HEK293 (cell line): Measurements from ENCODE around the gene ANKRD65.

Source experiments
- AEBP2 ChIP-seq: fragments of 450-650 bp; formaldehyde crosslinking; IDR thresholded peaks from 2 replicates; pipeline ENCODE4 v1.5.1; 2016; ENCODE audit warnings: missing biosample characterization, missing genetic modification characterization, borderline replicate concordance
- EGR2 ChIP-seq: fragments of 450-650 bp; formaldehyde crosslinking; IDR thresholded peaks from 2 replicates; pipeline ENCODE4 v1.5.1; 2016; ENCODE audit warnings: low read depth, missing biosample characterization, missing genetic modification characterization
- GFI1B ChIP-seq: fragments of 450-650 bp; formaldehyde crosslinking; IDR thresholded peaks from 2 replicates; pipeline ENCODE4 v1.5.1; 2016; ENCODE audit warnings: missing biosample characterization, missing genetic modification characterization
- GLI4 ChIP-seq: fragments of 450-650 bp; formaldehyde crosslinking; IDR thresholded peaks from 2 replicates; pipeline ENCODE4 v1.5.1; 2016; ENCODE audit warnings: missing biosample characterization, missing genetic modification characterization
- KLF10 ChIP-seq: fragments of 450-650 bp; IDR thresholded peaks from 2 replicates; pipeline ENCODE4 v1.5.1; 2018; ENCODE audit warnings: missing biosample characterization, mild to moderate bottlenecking, missing genetic modification characterization
- KLF9 ChIP-seq: fragments of 450-650 bp; formaldehyde crosslinking; IDR thresholded peaks from 2 replicates; pipeline ENCODE4 v1.5.1; 2016; ENCODE audit warnings: missing biosample characterization, missing genetic modification characterization, low read depth
- OVOL3 ChIP-seq: fragments of 450-650 bp; formaldehyde crosslinking; IDR thresholded peaks from 2 replicates; pipeline ENCODE4 v1.5.1; 2016; ENCODE audit warnings: missing biosample characterization, missing genetic modification characterization
- SCRT2 ChIP-seq: fragments of 450-650 bp; formaldehyde crosslinking; IDR thresholded peaks from 2 replicates; pipeline ENCODE4 v1.5.1; 2016; ENCODE audit warnings: missing biosample characterization, missing genetic modification characterization
- SP2 ChIP-seq: fragments of 450-650 bp; formaldehyde crosslinking; IDR thresholded peaks from 2 replicates; pipeline ENCODE4 v1.5.1; 2016; ENCODE audit warnings: missing biosample characterization, missing genetic modification characterization
- TCF7L2 ChIP-seq: IDR thresholded peaks from 2 replicates; pipeline ENCODE4 v1.6.1; 2011; ENCODE audit warnings: low read depth, mild to moderate bottlenecking, inconsistent platforms, low read length, moderate library complexity, borderline replicate concordance
- WT1 ChIP-seq: fragments of 450-650 bp; formaldehyde crosslinking; IDR thresholded peaks from 2 replicates; pipeline ENCODE4 v1.5.1; 2016; ENCODE audit warnings: missing biosample characterization, missing genetic modification characterization
- ZBTB44 ChIP-seq: fragments of 450-650 bp; IDR thresholded peaks from 2 replicates; pipeline ENCODE4 v1.5.1; 2018; ENCODE audit warnings: missing biosample characterization, mild to moderate bottlenecking, missing genetic modification characterization
- ZBTB6 ChIP-seq: fragments of 450-650 bp; formaldehyde crosslinking; IDR thresholded peaks from 2 replicates; pipeline ENCODE4 v1.5.1; 2017; ENCODE audit warnings: missing biosample characterization, missing genetic modification characterization
- ZNF112 ChIP-seq: fragments of 450-650 bp; formaldehyde crosslinking; IDR thresholded peaks from 2 replicates; pipeline ENCODE4 v1.5.0; 2017; ENCODE audit warnings: missing biosample characterization, missing genetic modification characterization
- ZNF146 ChIP-seq: fragments of 450-650 bp; formaldehyde crosslinking; IDR thresholded peaks from 2 replicates; pipeline ENCODE4 v1.5.1; 2016; ENCODE audit warnings: missing biosample characterization, missing genetic modification characterization
- ZNF16 ChIP-seq: fragments of 450-650 bp; formaldehyde crosslinking; IDR thresholded peaks from 2 replicates; pipeline ENCODE4 v1.5.1; 2016; ENCODE audit warnings: low read depth, missing biosample characterization, missing genetic modification characterization
- ZNF19 ChIP-seq: fragments of 450-650 bp; formaldehyde crosslinking; IDR thresholded peaks from 2 replicates; pipeline ENCODE4; 2016; ENCODE audit warnings: missing biosample characterization, missing genetic modification characterization, low read depth
- ZNF239 ChIP-seq: fragments of 450-650 bp; formaldehyde crosslinking; IDR thresholded peaks from 2 replicates; pipeline ENCODE4 v1.5.1; 2016; ENCODE audit warnings: missing biosample characterization, missing genetic modification characterization
- ZNF24 ChIP-seq: fragments of 450-650 bp; formaldehyde crosslinking; IDR thresholded peaks from 2 replicates; pipeline ENCODE4 v1.5.1; 2016; ENCODE audit warnings: missing biosample characterization, missing genetic modification characterization
- ZNF248 ChIP-seq: fragments of 450-650 bp; formaldehyde crosslinking; IDR thresholded peaks from 2 replicates; pipeline ENCODE4 v1.5.1; 2017; ENCODE audit warnings: missing biosample characterization, missing genetic modification characterization
- ZNF324 ChIP-seq: fragments of 450-650 bp; formaldehyde crosslinking; IDR thresholded peaks from 2 replicates; pipeline ENCODE4 v1.5.1; 2016; ENCODE audit warnings: missing biosample characterization, missing genetic modification characterization
- ZNF335 ChIP-seq: fragments of 450-650 bp; formaldehyde crosslinking; conservative IDR thresholded peaks from 2 replicates; pipeline ENCODE4 v1.5.1; 2016; ENCODE audit warnings: missing biosample characterization, missing genetic modification characterization
- ZNF341 ChIP-seq: fragments of 450-650 bp; formaldehyde crosslinking; IDR thresholded peaks from 2 replicates; pipeline ENCODE4; 2016; ENCODE audit warnings: low read depth, missing biosample characterization, missing genetic modification characterization
- ZNF404 ChIP-seq: fragments of 450-650 bp; formaldehyde crosslinking; IDR thresholded peaks from 2 replicates; pipeline ENCODE4 v1.5.1; 2017; ENCODE audit warnings: missing biosample characterization, missing genetic modification characterization
- ZNF433 ChIP-seq: fragments of 450-650 bp; formaldehyde crosslinking; IDR thresholded peaks from 2 replicates; pipeline ENCODE4 v1.5.1; 2016; ENCODE audit warnings: missing biosample characterization, missing genetic modification characterization, low read depth
- ZNF501 ChIP-seq: fragments of 450-650 bp; formaldehyde crosslinking; IDR thresholded peaks from 2 replicates; pipeline ENCODE4 v1.5.1; 2016; ENCODE audit warnings: missing biosample characterization, missing genetic modification characterization
- ZNF580 ChIP-seq: fragments of 450-650 bp; formaldehyde crosslinking; IDR thresholded peaks from 2 replicates; pipeline ENCODE4 v1.5.1; 2016; ENCODE audit warnings: missing biosample characterization, missing genetic modification characterization
- ZNF585B ChIP-seq: fragments of 450-650 bp; formaldehyde crosslinking; IDR thresholded peaks from 2 replicates; pipeline ENCODE4 v1.5.1; 2016; ENCODE audit warnings: missing biosample characterization, missing genetic modification characterization
- ZNF610 ChIP-seq: fragments of 450-650 bp; formaldehyde crosslinking; IDR thresholded peaks from 2 replicates; pipeline ENCODE4 v1.5.1; 2016; ENCODE audit warnings: missing biosample characterization, missing genetic modification characterization, borderline replicate concordance
- ZNF639 ChIP-seq: fragments of 450-650 bp; formaldehyde crosslinking; IDR thresholded peaks from 2 replicates; pipeline ENCODE4 v1.5.1; 2016; ENCODE audit warnings: missing biosample characterization, missing genetic modification characterization
- ZNF76 ChIP-seq: fragments of 450-650 bp; formaldehyde crosslinking; IDR thresholded peaks from 2 replicates; pipeline ENCODE4; 2016; ENCODE audit warnings: low read depth, missing biosample characterization, missing genetic modification characterization, borderline replicate concordance
- ZNF837 ChIP-seq: fragments of 450-650 bp; formaldehyde crosslinking; IDR thresholded peaks from 2 replicates; pipeline ENCODE4 v1.5.1; 2016; ENCODE audit warnings: missing biosample characterization, missing genetic modification characterization
- ZSCAN18 ChIP-seq: fragments of 450-650 bp; formaldehyde crosslinking; IDR thresholded peaks from 2 replicates; pipeline ENCODE4 v1.5.1; 2016; ENCODE audit warnings: missing biosample characterization, missing genetic modification characterization
- ZXDB ChIP-seq: fragments of 450-650 bp; formaldehyde crosslinking; IDR thresholded peaks from 2 replicates; pipeline ENCODE4 v1.5.1; 2016; ENCODE audit warnings: missing biosample characterization, missing genetic modification characterization

ANKRD65 gene

GRCh38 chr1:1374929-1375662 lies 46.0 kb downstream of the ANKRD65 start, which contains the start of gene AURKAIP1 (continued):
- no peak for TF ChIP-seq AEBP2 (tag by site-specific recombination)
- TF ChIP-seq ZNF501: peak; percentile 100
- peak; percentile 86 for TF ChIP-seq ZBTB6 (tag by site-specific recombination)
- 0 out of 2 replicates have a peak, but pooled peaks have one; percentile 32 for TF ChIP-seq ZNF404 (tag by site-specific recombination)
- TF ChIP-seq ZNF76: peak; percentile 98
- TF ChIP-seq ZNF341 (tag by site-specific recombination): peak; percentile 47; the same call in 1 of the 2 replicates
- peak; percentile 96 for TF ChIP-seq SP2 (tag by site-specific recombination)
- TF ChIP-seq GLI4 (tag by site-specific recombination): peak; percentile 99
- TF ChIP-seq ZNF335 (tag by site-specific recombination): peak; percentile 92
- TF ChIP-seq KLF10 (tag by site-specific recombination): peak; percentile 90
- TF ChIP-seq ZNF585B (tag by site-specific recombination): no peak
- peak; percentile 91 for TF ChIP-seq OVOL3 (tag by site-specific recombination)
- TF ChIP-seq ZNF433 (tag by site-specific recombination): no peak
- TF ChIP-seq WT1 (tag by site-specific recombination): peak; percentile 60; the same call in 1 of the 2 replicates
- no peak for TF ChIP-seq ZNF837 (tag by site-specific recombination)
- TF ChIP-seq ZNF112: no peak
- TF ChIP-seq ZNF610 (tag by site-specific recombination): peak; percentile 93
- 0 out of 2 replicates have a peak, but pooled peaks have one; percentile 59 for TF ChIP-seq ZSCAN18
- peak; percentile 56; the same call in 1 of the 2 replicates for TF ChIP-seq KLF9 (tag by site-specific recombination)
- TF ChIP-seq ZNF16: 0 out of 2 replicates have a peak, but pooled peaks have one; percentile 34
- peak; percentile 66 for TF ChIP-seq SCRT2 (tag by site-specific recombination)
- TF ChIP-seq ZNF19: no peak
- peak; percentile 95 for TF ChIP-seq EGR2 (tag by site-specific recombination)
- TF ChIP-seq GFI1B (tag by site-specific recombination): peak; percentile 64; the same call in 1 of the 2 replicates
- TF ChIP-seq ZNF324 (tag by site-specific recombination): peak; percentile 100
- TF ChIP-seq ZNF239 (tag by site-specific recombination): peak; percentile 86; the same call in 1 of the 2 replicates
- TF ChIP-seq ZNF248: no peak
- peak; percentile 99 for TF ChIP-seq ZXDB (tag by site-specific recombination)
- TF ChIP-seq ZNF639 (tag by site-specific recombination): peak; percentile 96
- peak; percentile 100 for TF ChIP-seq ZNF580
- peak; percentile 88 for TF ChIP-seq ZBTB44 (tag by site-specific recombination)
- TF ChIP-seq TCF7L2: no peak
- peak; percentile 87 for TF ChIP-seq ZNF146 (tag by site-specific recombination)
- TF ChIP-seq ZNF24 (tag by site-specific recombination): peak; percentile 98
